HepG2 (cell line): ENCODE results near the gene SNX10.

Source experiments
- AFF4 ChIP-seq: sonication (generic); formaldehyde crosslinking; IDR thresholded peaks from 2 replicates; pipeline ENCODE4 v1.4.0; 2020; ENCODE audit warnings: missing genetic modification reagents
- ATF3 ChIP-seq: sonication (generic); formaldehyde crosslinking; IDR thresholded peaks from 2 replicates; pipeline ENCODE4 v1.4.0; 2020; ENCODE audit warnings: missing genetic modification reagents
- CTCF ChIP-seq: sonication (generic); formaldehyde crosslinking; IDR thresholded peaks from 2 replicates; pipeline ENCODE4 v1.5.0; 2020; ENCODE audit warnings: mild to moderate bottlenecking, missing genetic modification reagents, moderate library complexity
- MAFK ChIP-seq, 2 experiments: IDR thresholded peaks in 1 of 2; conservative IDR thresholded peaks in 1 of 2; 2 replicates each; pipeline ENCODE4 v1.6.1; 2011; ENCODE audit warnings: improper control_type of control experiment in 2 of 2, low read length in 2 of 2
- RFX3 ChIP-seq: IDR thresholded peaks from 2 replicates; pipeline ENCODE4 v1.6.1; 2016; ENCODE audit warnings: missing biosample characterization, missing genetic modification reagents
- SUZ12 ChIP-seq: fragments of 150-350 bp; IDR thresholded peaks from 2 replicates; pipeline ENCODE4 v1.6.1; 2014; ENCODE audit warnings: low read depth, low read length
- ZNF550 ChIP-seq: sonication (generic); formaldehyde crosslinking; IDR thresholded peaks from 2 replicates; pipeline ENCODE4 v1.4.0; 2020; ENCODE audit warnings: mild to moderate bottlenecking, missing genetic modification reagents, borderline replicate concordance

GRCh38 chr7:26309089-26309488, 17.4 kb downstream of the SNX10 start:
- TF ChIP-seq MAFK (conservative IDR thresholded peaks at IDR 0.05 in 1 of 2, IDR thresholded peaks at IDR 0.05 in 1 of 2; ENCODE audit: low read length in 2 of 2) (no peak), AFF4 (CRISPR knock-in tag) (no peak), CTCF (CRISPR knock-in tag) (no peak), ZNF550 (CRISPR knock-in tag) (no peak), SUZ12 (no peak), RFX3 (CRISPR knock-in tag) (no peak), ATF3 (CRISPR knock-in tag) (no peak)
